Lower lobe of right lung (tissue), 2 donors: ENCODE data around the gene SLC25A11. TPM values are rescaled to one million over a fixed set of nuclear protein-coding genes. Genes with fewer than 3 reads are reported as not detected.

Experiments
- ATAC-seq, 2 donors: fragments of 200-7000 bp; cut with Tn5 transposase; one replicate each; pipeline ENCODE4 v1.9.1; 2020 to 2022; ENCODE audit warnings: mild to moderate bottlenecking in 2 of 2, moderate library complexity in 2 of 2
- DNase-seq: peaks from one replicate; pipeline ENCODE4 v3.0.0-alpha.2; 2020
- H3K27ac ChIP-seq: fragments of 200-600 bp; one replicate; pipeline ENCODE4 v1.8.0; 2022
- H3K27me3 ChIP-seq: fragments of 200-600 bp; one replicate; pipeline ENCODE4 v1.8.0; 2022; ENCODE audit warnings: low read depth
- H3K36me3 ChIP-seq: fragments of 200-600 bp; one replicate; pipeline ENCODE4 v1.8.0; 2022; ENCODE audit warnings: mild to moderate bottlenecking
- H3K4me1 ChIP-seq: fragments of 200-600 bp; one replicate; pipeline ENCODE4 v1.8.0; 2022
- H3K4me3 ChIP-seq: fragments of 200-600 bp; one replicate; pipeline ENCODE4 v1.8.0; 2022; ENCODE audit warnings: mild to moderate bottlenecking
- H3K9me3 ChIP-seq: fragments of 200-600 bp; one replicate; pipeline ENCODE4 v1.8.0; 2022
- CTCF ChIP-seq: fragments of 200-600 bp; IDR thresholded peaks from one replicate; pipeline ENCODE4 v1.8.0; 2022; ENCODE audit warnings: antibody characterized with exemption, mild to moderate bottlenecking
- intact Hi-C: fragments of 100-400 bp; cut with DNase I; formaldehyde crosslinking; loops from one replicate; pipeline ENCODE4 v1.11.0; 2022
- total RNA-seq: library from RNA; stranded (reverse); fragmentation: NEBNext Ultra II Directional; extraction: Animal tissue kit (Norgen Biotek cat#: 25700); gene quantifications from one replicate; pipeline ENCODE4 v1.2.1, GENCODE V29; 2021
- donor health status: DM: no; HTN: yes; CAD: no; lungs with severe emphysema.

Gene SLC25A11
- total RNA-seq, 1 donor from 2014 or later: 59.9 TPM

GRCh38 chr17:4937553-4937952 is 2.3 kb downstream of the SLC25A11 start:
- Histone ChIP-seq H3K27ac (no peak overlapping the region), H3K4me1 (peaks cover 37% of the 10 kb centered on the region), H3K9me3 (no peaks in the 10 kb centered on the region), H3K27me3 (no peaks in the 10 kb centered on the region), H3K4me3 (no peak overlapping the region), H3K36me3 (peaks cover 36% of the 10 kb centered on the region)
- intact Hi-C loops: no loop called here
- no peak for DNase-seq
- ATAC-seq: no peak
- TF ChIP-seq CTCF: no peak

GRCh38 chr17:4936436-4936835 is 3.4 kb downstream of the SLC25A11 start:
- H3K4me3 ChIP-seq: no peak overlapping the region
- intact Hi-C loops: no loop called here
- no peak for DNase-seq
- no peak for TF ChIP-seq CTCF
- H3K27me3 ChIP-seq: no peaks in the 10 kb centered on the region
- H3K9me3 ChIP-seq: no peaks in the 10 kb centered on the region
- peaks cover 28% of the 10 kb centered on the region for H3K36me3 ChIP-seq
- no peak overlapping the region for H3K27ac ChIP-seq
- H3K4me1 ChIP-seq: peaks cover 34% of the 10 kb centered on the region
- no peak for ATAC-seq

GRCh38 chr17:4935650-4936049 is 4.2 kb downstream of the SLC25A11 start:
- Histone ChIP-seq H3K36me3 (peaks cover 28% of the 10 kb centered on the region), H3K27ac (no peak overlapping the region), H3K4me1 (peaks cover 27% of the 10 kb centered on the region), H3K4me3 (no peak overlapping the region), H3K27me3 (no peaks in the 10 kb centered on the region), H3K9me3 (no peaks in the 10 kb centered on the region)
- intact Hi-C loops: no loop called here
- no peak for DNase-seq
- ATAC-seq: no peak
- TF ChIP-seq CTCF: no peak

- peak; percentile 16 for TF ChIP-seq CTCF
- Histone ChIP-seq H3K27ac (no peak overlapping the region), H3K36me3 (peaks cover 28% of the 10 kb centered on the region), H3K9me3 (no peaks in the 10 kb centered on the region), H3K27me3 (no peaks in the 10 kb centered on the region), H3K4me3 (no peak overlapping the region), H3K4me1 (peaks cover 26% of the 10 kb centered on the region)
- DNase-seq (no peak), ATAC-seq (peak; percentile 18 to 48)
- intact Hi-C loops: no loop called here
These were observed 5.5 kb downstream of the SLC25A11 start for GRCh38 chr17:4934173-4934979.

DNA sequence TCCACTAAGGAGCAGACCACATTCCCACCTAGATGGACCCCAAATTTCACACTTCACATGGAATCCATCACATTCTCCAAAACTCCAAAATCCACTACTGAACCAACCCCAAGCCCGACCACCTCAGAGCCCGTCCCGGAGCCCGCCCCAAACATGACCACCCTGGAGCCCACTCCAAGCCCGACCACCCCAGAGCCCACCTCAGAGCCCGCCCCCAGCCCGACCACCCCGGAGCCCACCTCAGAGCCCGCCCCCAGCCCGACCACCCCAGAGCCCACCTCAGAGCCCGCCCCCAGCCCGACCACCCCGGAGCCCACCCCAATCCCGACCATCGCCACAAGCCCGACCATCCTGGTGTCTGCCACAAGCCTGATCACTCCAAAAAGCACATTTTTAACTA is 6.2 kb downstream of the SLC25A11 start:
- no peak for ATAC-seq
- no peaks in the 10 kb centered on the region for H3K27me3 ChIP-seq
- DNase-seq: no peak

More for the DNA sequence above, 6.2 kb downstream of the SLC25A11 start:
- Histone ChIP-seq H3K4me1 (peaks cover 19% of the 10 kb centered on the region), H3K4me3 (no peak overlapping the region), H3K36me3 (peaks cover 28% of the 10 kb centered on the region), H3K27ac (no peak overlapping the region), H3K9me3 (no peaks in the 10 kb centered on the region)
- intact Hi-C loops: no loop called here
- no peak for TF ChIP-seq CTCF
